Nephron progenitor cell (in vitro differentiated cells): ENCODE results near the gene ADM5.
"Not testable (repeated sequence)": the region's sequence is repeated elsewhere in the genome, so short reads cannot be mapped to it uniquely, and the experiment has no call there.

Experiments used
- DNase-seq: peaks from one replicate; pipeline ENCODE4 v3.0.0; 2021
- H3K27ac Mint-ChIP-seq: 2 replicates; pipeline ENCODE4 v1.8.0; 2021; ENCODE audit warnings: mild to moderate bottlenecking, moderate library complexity, mixed read lengths
- H3K27me3 Mint-ChIP-seq: 2 replicates; pipeline ENCODE4 v1.8.0; 2021; ENCODE audit warnings: mild to moderate bottlenecking, low read depth, mixed read lengths; ENCODE audit not compliant: poor library complexity
- H3K36me3 Mint-ChIP-seq: 2 replicates; pipeline ENCODE4 v1.8.0; 2021; ENCODE audit warnings: low read depth, mixed read lengths
- H3K4me1 Mint-ChIP-seq: 2 replicates; pipeline ENCODE4 v1.8.0; 2021; ENCODE audit warnings: mixed read lengths
- H3K4me3 Mint-ChIP-seq: 2 replicates; pipeline ENCODE4 v1.8.0; 2021; ENCODE audit warnings: mild to moderate bottlenecking, moderate library complexity, mixed read lengths
- H3K9me3 Mint-ChIP-seq: 2 replicates; pipeline ENCODE4 v1.8.0; 2021; ENCODE audit warnings: mild to moderate bottlenecking, moderate library complexity, mixed read lengths
- CTCF ChIP-seq: fragments of 200-600 bp; sonication (generic); IDR thresholded peaks from 2 replicates; pipeline ENCODE4 v1.5.0; 2021; ENCODE audit warnings: antibody characterized with exemption

Gene ADM5

GRCh38 chr19:49718991-49719390 is 29.6 kb downstream of the ADM5 start:
- no peak overlapping the region for H3K4me3 Mint-ChIP-seq
- no peak overlapping the region for H3K27ac Mint-ChIP-seq
- TF ChIP-seq CTCF = no peak
- peaks cover 5% of the 10 kb centered on the region for H3K9me3 Mint-ChIP-seq
- peaks cover 14% of the 10 kb centered on the region for H3K36me3 Mint-ChIP-seq
- DNase-seq = no peak
- peaks cover 5% of the 10 kb centered on the region for H3K4me1 Mint-ChIP-seq
- peaks cover 3% of the 10 kb centered on the region for H3K27me3 Mint-ChIP-seq

- not testable (repeated sequence) for H3K27me3 Mint-ChIP-seq, H3K27ac Mint-ChIP-seq, H3K36me3 Mint-ChIP-seq, H3K4me3 Mint-ChIP-seq, DNase-seq, H3K9me3 Mint-ChIP-seq, H3K4me1 Mint-ChIP-seq
Observed at GRCh38 chr19:49719420-49719819, 30.0 kb downstream of the ADM5 start.

GRCh38 chr19:49727217-49728030 is 38.0 kb downstream of the ADM5 start:
- Mint-ChIP-seq H3K9me3 (peaks cover 10% of the 10 kb centered on the region), H3K27me3 (peaks cover 21% of the 10 kb centered on the region), H3K4me1 (peaks cover 6% of the 10 kb centered on the region), H3K36me3 (no peaks in the 10 kb centered on the region), H3K27ac (peak overlapping the region; percentile 48), H3K4me3 (no peak overlapping the region)
- no peak for DNase-seq
- no peak for TF ChIP-seq CTCF

- Mint-ChIP-seq H3K4me1 (peaks cover 6% of the 10 kb centered on the region), H3K4me3 (no peak overlapping the region), H3K36me3 (no peaks in the 10 kb centered on the region), H3K9me3 (peaks cover 5% of the 10 kb centered on the region), H3K27me3 (peaks cover 17% of the 10 kb centered on the region), H3K27ac (no peak overlapping the region)
- no peak for TF ChIP-seq CTCF
- DNase-seq = no peak
Observed at GRCh38 chr19:49730166-49730565, 40.8 kb downstream of the ADM5 start.

- Mint-ChIP-seq H3K9me3 (no peaks in the 10 kb centered on the region), H3K36me3 (no peaks in the 10 kb centered on the region), H3K27me3 (no peaks in the 10 kb centered on the region), H3K27ac (no peak overlapping the region), H3K4me3 (no peak overlapping the region), H3K4me1 (peaks cover 15% of the 10 kb centered on the region)
- no peak for DNase-seq
- TF ChIP-seq CTCF = no peak
Observed at GRCh38 chr19:49738268-49738667, 48.9 kb downstream of the ADM5 start.

GRCh38 chr19:49739098-49739497 is 49.7 kb downstream of the ADM5 start:
- no peaks in the 10 kb centered on the region for H3K27me3 Mint-ChIP-seq
- no peak overlapping the region for H3K27ac Mint-ChIP-seq
- H3K9me3 Mint-ChIP-seq = no peaks in the 10 kb centered on the region
- TF ChIP-seq CTCF = no peak
- H3K36me3 Mint-ChIP-seq = no peaks in the 10 kb centered on the region
- no peak for DNase-seq
- H3K4me3 Mint-ChIP-seq = no peak overlapping the region
- H3K4me1 Mint-ChIP-seq = peaks cover 15% of the 10 kb centered on the region
